ENCODE measurements around the gene STX18. TPM values are rescaled to one million over a fixed set of nuclear protein-coding genes. Genes with fewer than 3 reads are reported as not detected.

Gene STX18
- total RNA-seq (37.2 TPM), polyA plus RNA-seq (ENCODE audit: insufficient read depth, low read depth, low replicate concordance) (66.8 TPM)
- long read RNA-seq, donor 1, transcript STX18-201 (11 exons, 2,138 nt): major isoform, 5 of 5 reads
- long read RNA-seq, donor 1, partial matches to known transcripts: 0 of 5 reads
- long read RNA-seq, donor 1, other reads (novel, unspliced or antisense): 0 of 5 reads
- long read RNA-seq, donor 2, transcript STX18-201 (11 exons, 2,138 nt): major isoform, 12 of 31 reads
- long read RNA-seq, donor 2, partial matches to known transcripts: 17 of 31 reads
- long read RNA-seq, donor 2, other reads (novel, unspliced or antisense): 0 of 31 reads
- long read RNA-seq, donor 3, transcript STX18-201 (11 exons, 2,138 nt): major isoform, 7 of 12 reads
- long read RNA-seq, donor 3, partial matches to known transcripts: 5 of 12 reads
- long read RNA-seq, donor 3, other reads (novel, unspliced or antisense): 0 of 12 reads
- long read RNA-seq, donor 4, partial matches to known transcripts: 0 of 7 reads
- long read RNA-seq, donor 4, other reads (novel, unspliced or antisense): 0 of 7 reads
- long read RNA-seq, donor 5, partial matches to known transcripts: 0 of 2 reads
- long read RNA-seq, donor 5, other reads (novel, unspliced or antisense): 0 of 2 reads
- long read RNA-seq, donor 6, transcript STX18-201 (11 exons, 2,138 nt): major isoform, 13 of 13 reads
- long read RNA-seq, donor 6, partial matches to known transcripts: 0 of 13 reads
- long read RNA-seq, donor 6, other reads (novel, unspliced or antisense): 0 of 13 reads
- long read RNA-seq, donor 7, transcript STX18-201 (11 exons, 2,138 nt): major isoform, 26 of 31 reads
- long read RNA-seq, donor 7, partial matches to known transcripts: 1 of 31 reads
- long read RNA-seq, donor 7, other reads (novel, unspliced or antisense): 4 of 31 reads
- long read RNA-seq, donor 8, transcript STX18-201 (11 exons, 2,138 nt): major isoform, 5 of 5 reads
- long read RNA-seq, donor 8, partial matches to known transcripts: 0 of 5 reads
- long read RNA-seq, donor 8, other reads (novel, unspliced or antisense): 0 of 5 reads
- long read RNA-seq, donor 9, partial matches to known transcripts: 5 of 7 reads
- long read RNA-seq, donor 9, other reads (novel, unspliced or antisense): 0 of 7 reads
- long read RNA-seq, donor 10, transcript STX18-201 (11 exons, 2,138 nt): major isoform, 8 of 17 reads
- long read RNA-seq, donor 10, partial matches to known transcripts: 8 of 17 reads
- long read RNA-seq, donor 10, other reads (novel, unspliced or antisense): 0 of 17 reads

- H3K4me3 ChIP-seq (ENCODE audit: low read length in 3 of 3): peak within 1 kb of the TSS; percentile 89 to 95 (median 91)
- no peak for FAIRE-seq
- TF ChIP-seq CTCF (IDR thresholded peaks at IDR 0.05; ENCODE audit: borderline replicate concordance, extremely low read depth, insufficient read depth): no peak
- H3K4me1 ChIP-seq (ENCODE audit: control insufficient read depth in 2 of 3, insufficient read depth in 2 of 3, low read depth in 1 of 3, low read length in 3 of 3): peaks cover 3 to 24% (median 6%) of the 10 kb centered on the region in 3 donors
- DNase-seq: peak; percentile 93 to 96 (median 95)
- H3K9ac ChIP-seq (ENCODE audit: low read length in 3 of 3): peak within 1 kb of the TSS; percentile 81 to 96 (median 90)
- H3K27ac ChIP-seq (ENCODE audit: low read depth in 2 of 2, low read length in 2 of 2): peak within 1 kb of the TSS; percentile 75 to 82
- intact Hi-C loops (cut with DNase I): no loop called here
- H3K36me3 ChIP-seq (ENCODE audit: control insufficient read depth in 2 of 3, insufficient read depth in 3 of 3, low read length in 3 of 3): no peaks in the 10 kb centered on the region
- no peaks in the 10 kb centered on the region for H3K27me3 ChIP-seq (ENCODE audit: control insufficient read depth, insufficient read depth, low read length)
- no peaks in the 10 kb centered on the region for H3K9me3 ChIP-seq (ENCODE audit: control insufficient read depth in 2 of 3, insufficient read depth in 1 of 3, low read length in 3 of 3)
Measured at GRCh38 chr4:4541661-4542570, at the start of gene STX18. Gene STX18 (minus strand): TSS chr4:4542048. CDS start chr4:4541964, 84 bp downstream.

- Histone ChIP-seq H3K9ac (ENCODE audit: low read length in 3 of 3) (no peak overlapping the region), H3K27me3 (ENCODE audit: control insufficient read depth, insufficient read depth, low read length) (no peaks in the 10 kb centered on the region), H3K4me1 (ENCODE audit: control insufficient read depth in 2 of 3, insufficient read depth in 2 of 3, low read depth in 1 of 3, low read length in 3 of 3) (no peaks in the 10 kb centered on the region), H3K27ac (ENCODE audit: low read depth in 2 of 2, low read length in 2 of 2) (no peak overlapping the region), H3K36me3 (ENCODE audit: control insufficient read depth in 2 of 3, insufficient read depth in 3 of 3, low read length in 3 of 3) (no peaks in the 10 kb centered on the region), H3K9me3 (ENCODE audit: control insufficient read depth in 2 of 3, insufficient read depth in 1 of 3, low read length in 3 of 3) (peaks cover 0 to 18% (median 3%) of the 10 kb centered on the region in 3 donors), H3K4me3 (ENCODE audit: low read length in 3 of 3) (no peak overlapping the region)
- intact Hi-C loops (cut with DNase I): no loop called here
- DNase-seq: no peak
- no peak for TF ChIP-seq CTCF (IDR thresholded peaks at IDR 0.05; ENCODE audit: borderline replicate concordance, extremely low read depth, insufficient read depth)
- no peak for FAIRE-seq
Measured at GRCh38 chr4:4591071-4591470, 49.2 kb upstream of the STX18 start.

- no peak for TF ChIP-seq CTCF (IDR thresholded peaks at IDR 0.05; ENCODE audit: borderline replicate concordance, extremely low read depth, insufficient read depth)
- no peak for FAIRE-seq
- H3K4me3 ChIP-seq (ENCODE audit: low read length in 3 of 3): no peak overlapping the region
- H3K9ac ChIP-seq (ENCODE audit: low read length in 3 of 3): no peak overlapping the region
- H3K27ac ChIP-seq (ENCODE audit: low read depth in 2 of 2, low read length in 2 of 2): no peak overlapping the region
- no peaks in the 10 kb centered on the region for H3K4me1 ChIP-seq (ENCODE audit: control insufficient read depth in 2 of 3, insufficient read depth in 2 of 3, low read depth in 1 of 3, low read length in 3 of 3)
- no peaks in the 10 kb centered on the region for H3K36me3 ChIP-seq (ENCODE audit: control insufficient read depth in 2 of 3, insufficient read depth in 3 of 3, low read length in 3 of 3)
- DNase-seq: no peak
- peaks cover 0 to 16% (median 3%) of the 10 kb centered on the region in 3 donors for H3K9me3 ChIP-seq (ENCODE audit: control insufficient read depth in 2 of 3, insufficient read depth in 1 of 3, low read length in 3 of 3)
- H3K27me3 ChIP-seq (ENCODE audit: control insufficient read depth, insufficient read depth, low read length): no peaks in the 10 kb centered on the region
- intact Hi-C loops (cut with DNase I): no loop called here
Measured at GRCh38 chr4:4590546-4590945, 48.7 kb upstream of the STX18 start.
